H1 (cell line): ENCODE data around the gene ADAMTS9. TPM values are rescaled to one million over a fixed set of nuclear protein-coding genes. Genes with fewer than 3 reads are reported as not detected.

Experiments
- CTCF ChIA-PET: fragments of 300-600 bp; sonication (Branson Sonifier 250); formaldehyde crosslinking; loops from one replicate; lab custom pipeline; 2021; ENCODE audit not compliant: partially characterized antibody; lab: Charles Lee
- POLR2A ChIA-PET: fragments of 300-600 bp; sonication (Branson Sonifier 250); formaldehyde crosslinking; loops from one replicate; lab custom pipeline; 2021; ENCODE audit warnings: inconsistent platforms; ENCODE audit not compliant: partially characterized antibody; lab: Charles Lee
- DNase-seq, 2 experiments: peaks; one replicate each; pipeline versions ENCODE4 v3.0.0 to v3.0.0-alpha.2; 2010 to 2022; ENCODE audit warnings: low spot score in 2 of 2, low read depth in 1 of 2, mixed read lengths in 1 of 2
- FAIRE-seq: peaks from 2 replicates; lab custom pipeline; 2011; peaks lifted over from hg19 to GRCh38; lab: Jason Lieb, UNC
- H2AFZ ChIP-seq: 2 replicates; pipeline ENCODE4 v1.8.1; 2012; ENCODE audit warnings: low read length, inconsistent platforms
- H2AK5ac ChIP-seq: 2 replicates; pipeline ENCODE4 v1.6.1; 2013; ENCODE audit warnings: low read depth, low read length
- H2BK120ac ChIP-seq: replicated peaks from 2 replicates; pipeline ENCODE3; 2013; ENCODE audit warnings: low read depth, low read length, inconsistent platforms
- H2BK12ac ChIP-seq: 2 replicates; pipeline ENCODE4 v1.6.1; 2013; ENCODE audit warnings: low read depth, low read length
- H2BK15ac ChIP-seq: 2 replicates; pipeline ENCODE4 v1.6.1; 2013; ENCODE audit warnings: low read length
- H2BK20ac ChIP-seq: 2 replicates; pipeline ENCODE4 v1.6.1; 2013; ENCODE audit warnings: low read length
- H2BK5ac ChIP-seq: 2 replicates; pipeline ENCODE4 v1.6.1; 2013; ENCODE audit warnings: low read depth, low read length
- H3K14ac ChIP-seq: 2 replicates; pipeline ENCODE4 v1.6.1; 2013; ENCODE audit warnings: inconsistent platforms; ENCODE audit not compliant: insufficient read length
- H3K18ac ChIP-seq: 2 replicates; pipeline ENCODE4 v1.6.1; 2013; ENCODE audit warnings: low read length; ENCODE audit errors: extremely low read depth
- H3K23ac ChIP-seq: 2 replicates; pipeline ENCODE4 v1.6.1; 2013; ENCODE audit warnings: inconsistent platforms; ENCODE audit not compliant: insufficient read length
- H3K23me2 ChIP-seq: 2 replicates; pipeline ENCODE4 v1.6.1; 2013; ENCODE audit warnings: low read depth, low read length
- H3K27ac ChIP-seq: 2 replicates; pipeline ENCODE4 v1.6.1; 2011; ENCODE audit warnings: low read depth, low read length, inconsistent platforms
- H3K27me3 ChIP-seq, 4 experiments: replicated peaks in 1 of 4; 1 replicate in 1 of 4; 2 replicates in 3 of 4; pipeline versions ENCODE4 v1.6.1 to v1.8.1; 2011 to 2013; ENCODE audit warnings: low read length in 3 of 4, mild to moderate bottlenecking in 3 of 4, inconsistent platforms in 2 of 4, mixed read lengths in 2 of 4, moderate library complexity in 1 of 4; ENCODE audit not compliant: control insufficient read depth in 3 of 4, insufficient read depth in 3 of 4; ENCODE audit errors: extremely low read depth in 1 of 4
- H3K36me3 ChIP-seq, 4 experiments: 2 replicates each; pipeline versions ENCODE4 v1.6.1 to v1.8.1; 2011 to 2013; ENCODE audit warnings: mild to moderate bottlenecking in 4 of 4, low read length in 3 of 4, moderate library complexity in 2 of 4, control low read depth in 1 of 4, inconsistent platforms in 1 of 4; ENCODE audit not compliant: insufficient read depth in 4 of 4, control insufficient read depth in 2 of 4
- H3K4ac ChIP-seq: replicated peaks from 2 replicates; pipeline ENCODE3; 2013; ENCODE audit warnings: low read length, low read depth, mixed read lengths, inconsistent platforms; ENCODE audit not compliant: insufficient read length
- H3K4me1 ChIP-seq, 4 experiments: replicated peaks in 1 of 4; 1 replicate in 1 of 4; 2 replicates in 3 of 4; pipeline versions ENCODE4 v1.6.1 to v1.8.1; 2011 to 2013; ENCODE audit warnings: low read length in 3 of 4, inconsistent platforms in 2 of 4, mixed read lengths in 1 of 4; ENCODE audit not compliant: insufficient read depth in 4 of 4, control insufficient read depth in 3 of 4
- H3K4me2 ChIP-seq, 2 experiments: 2 replicates each; pipeline versions ENCODE4 v1.6.1 to v1.8.1; 2011 to 2013; ENCODE audit warnings: low read depth in 2 of 2, low read length in 2 of 2, control low read depth in 1 of 2, inconsistent platforms in 1 of 2, mild to moderate bottlenecking in 1 of 2; ENCODE audit not compliant: insufficient read depth in 1 of 2
- H3K4me3 ChIP-seq, 4 experiments: fragments of 200-600, 300-600 bp in 1 of 4; sonication (generic), shearing (Covaris generic), sonication (Bioruptor Twin) in 1 of 4; 2 replicates each; pipeline versions ENCODE4 v1.5.1 to v1.8.1; 2011 to 2016; ENCODE audit warnings: low read length in 4 of 4, low read depth in 3 of 4, control low read depth in 2 of 4, inconsistent platforms in 2 of 4, mild to moderate bottlenecking in 2 of 4, mixed read lengths in 1 of 4, moderate library complexity in 1 of 4; ENCODE audit not compliant: insufficient read depth in 2 of 4; ENCODE audit errors: extremely low read depth in 1 of 4
- H3K56ac ChIP-seq: replicated peaks from 2 replicates; pipeline ENCODE3; 2013; ENCODE audit warnings: low read depth, mild to moderate bottlenecking, mixed read lengths, low read length, inconsistent platforms; ENCODE audit not compliant: insufficient read length
- H3K79me1 ChIP-seq: 2 replicates; pipeline ENCODE4 v1.6.1; 2013; ENCODE audit warnings: low read depth, low read length, control low read depth
- H3K79me2 ChIP-seq, 2 experiments: 2 replicates each; pipeline versions ENCODE4 v1.6.1 to v1.8.1; 2012 to 2013; ENCODE audit warnings: low read length in 2 of 2, mild to moderate bottlenecking in 2 of 2, inconsistent platforms in 1 of 2; ENCODE audit not compliant: insufficient read depth in 2 of 2, control insufficient read depth in 1 of 2
- H3K9ac ChIP-seq, 4 experiments: replicated peaks in 1 of 4; 1 replicate in 1 of 4; 2 replicates in 3 of 4; pipeline versions ENCODE4 v1.6.1 to v1.8.1; 2011 to 2013; ENCODE audit warnings: low read depth in 3 of 4, low read length in 3 of 4, control low read depth in 2 of 4, mild to moderate bottlenecking in 2 of 4, moderate library complexity in 2 of 4, inconsistent platforms in 1 of 4; ENCODE audit errors: extremely low read depth in 1 of 4
- H3K9me3 ChIP-seq, 2 experiments: 2 replicates each; pipeline versions ENCODE4 v1.6.1 to v1.8.1; 2012 to 2013; ENCODE audit warnings: mild to moderate bottlenecking in 2 of 2, moderate library complexity in 2 of 2, control low read depth in 1 of 2, inconsistent platforms in 1 of 2, low read depth in 1 of 2, low read length in 1 of 2, mixed read lengths in 1 of 2; ENCODE audit not compliant: insufficient read depth in 2 of 2
- H4K20me1 ChIP-seq, 2 experiments: replicated peaks in 1 of 2; 2 replicates each; pipeline versions ENCODE3 to v1.8.1; 2011 to 2013; ENCODE audit warnings: inconsistent platforms in 2 of 2, low read length in 2 of 2, mild to moderate bottlenecking in 1 of 2; ENCODE audit not compliant: insufficient read depth in 2 of 2, control insufficient read depth in 1 of 2
- H4K5ac ChIP-seq: 2 replicates; pipeline ENCODE4 v1.6.1; 2013; ENCODE audit warnings: low read length, low read depth, mixed read lengths, inconsistent platforms; ENCODE audit not compliant: insufficient read length
- H4K8ac ChIP-seq: 2 replicates; pipeline ENCODE4 v1.8.0; 2013; ENCODE audit warnings: mild to moderate bottlenecking, moderate library complexity, low read length, inconsistent platforms; ENCODE audit not compliant: insufficient read depth; ENCODE audit errors: extremely low read depth
- H4K91ac ChIP-seq: replicated peaks from 2 replicates; pipeline ENCODE3; 2013; ENCODE audit warnings: low read length, mixed read lengths, inconsistent platforms; ENCODE audit not compliant: insufficient read length
- EP300 ChIP-seq, 2 experiments: IDR thresholded peaks; 1 replicate in 1 of 2; 2 replicates in 1 of 2; pipeline ENCODE4 v1.6.1; 2011 to 2012; ENCODE audit warnings: low read depth in 2 of 2, low read length in 2 of 2, mild to moderate bottlenecking in 2 of 2, borderline replicate concordance in 1 of 2, inconsistent platforms in 1 of 2, moderate library complexity in 1 of 2
- HDAC6 ChIP-seq: IDR thresholded peaks from one replicate; pipeline ENCODE4 v1.7.1; 2012; ENCODE audit warnings: low read depth, mild to moderate bottlenecking, inconsistent platforms, low read length, moderate library complexity
- NRF1 ChIP-seq: IDR thresholded peaks from 2 replicates; pipeline ENCODE4 v1.6.1; 2011; ENCODE audit warnings: mild to moderate bottlenecking, low read depth, low read length, improper control_type of control experiment
- POLR2A ChIP-seq, 2 experiments: IDR thresholded peaks; 1 replicate in 1 of 2; 2 replicates in 1 of 2; pipeline ENCODE4 v1.6.1; 2011; ENCODE audit warnings: low read depth in 2 of 2, low read length in 2 of 2, mild to moderate bottlenecking in 2 of 2; ENCODE audit errors: control extremely low read depth in 1 of 2
- POLR2AphosphoS5 ChIP-seq: IDR thresholded peaks from 2 replicates; pipeline ENCODE4 v1.6.1; 2011; ENCODE audit warnings: low read depth, low read length
- RBBP5 ChIP-seq: IDR thresholded peaks from 2 replicates; pipeline ENCODE4 v1.7.1; 2012; ENCODE audit warnings: low read depth, mild to moderate bottlenecking, inconsistent platforms, low read length, moderate library complexity, borderline replicate concordance
- RNF2 ChIP-seq: fragments of 200-900, 300-1000 bp; sonication (generic); IDR thresholded peaks from 2 replicates; pipeline ENCODE4 v1.7.1; 2016; ENCODE audit warnings: borderline replicate concordance, low read depth, mild to moderate bottlenecking, antibody characterized with exemption, low read length; ENCODE audit not compliant: poor library complexity, severe bottlenecking; ENCODE audit errors: missing control alignments
- RXRA ChIP-seq: IDR thresholded peaks from 2 replicates; pipeline ENCODE4 v1.6.1; 2011; ENCODE audit warnings: low read depth, mild to moderate bottlenecking, low read length, moderate library complexity; ENCODE audit not compliant: insufficient read depth
- SUZ12 ChIP-seq: fragments of 200-600 bp; sonication (generic); IDR thresholded peaks from 2 replicates; pipeline ENCODE4 v1.6.1; 2012; ENCODE audit warnings: mild to moderate bottlenecking, inconsistent platforms, low read length, moderate library complexity, mixed read lengths
- TAF1 ChIP-seq: IDR thresholded peaks from 2 replicates; pipeline ENCODE4 v1.6.1; 2011; ENCODE audit warnings: mild to moderate bottlenecking, low read depth, low read length
- YY1 ChIP-seq: IDR thresholded peaks from 2 replicates; pipeline ENCODE4 v1.6.1; 2011; ENCODE audit warnings: low read depth, mild to moderate bottlenecking, low read length
- WGBS, 2 experiments: shearing (Covaris generic) in 1 of 2; methylation state at CpG; one replicate each; pipeline versions ENCODE4 v1.1.6 to v1.1.7; 2013 to 2015; ENCODE audit warnings: low lambda C conversion rate in 2 of 2, mixed read lengths in 2 of 2, inconsistent platforms in 1 of 2, low coverage in 1 of 2, missing lambda C conversion rate in 1 of 2; ENCODE audit not compliant: insufficient replicate concordance in 2 of 2, insufficient coverage in 1 of 2, insufficient read length in 1 of 2; ENCODE audit errors: extremely low coverage in 1 of 2, missing lambda C conversion rate in 1 of 2; 5-methylcytosine and 5-hydroxymethylcytosine counted together
- polyA plus RNA-seq, 7 experiments: library from polyadenylated mRNA; depleted of rRNA in 3 of 7; stranded (reverse) in 5 of 7; unstranded in 2 of 7; fragments of >200 nt in 5 of 7; fragments of 200-250 nt in 2 of 7; gene quantifications; 1 replicate in 5 of 7; 2 replicates in 1 of 7; 4 replicates in 1 of 7; pipeline versions ENCODE4 v1.2.1 to v1.2.3, GENCODE V29; 2011 to 2013; ENCODE audit warnings: missing spikeins in 2 of 7, mixed read lengths in 2 of 7
- total RNA-seq: library from RNA; stranded (reverse); fragmentation: NEBNext Ultra II Directional; extraction: Animal tissue kit (Norgen Biotek cat#: 25700); gene quantifications from 2 replicates; pipeline ENCODE4 v1.2.1, GENCODE V29; 2021
- TF ChIP-seq, protein P1 (sequence below): IDR thresholded peaks from 2 replicates; pipeline ENCODE4 v1.6.1; 2012; ENCODE audit warnings: inconsistent platforms

The ADAMTS9 gene
- total and polyA plus RNA-seq, 2 of the 8 experiments (the other 6 are each of a cell fraction or from before 2014, with no cell fraction given) = 0.20 to 0.41 TPM

- ChIA-PET CTCF (no interaction called here), POLR2A (no interaction called here)
- H3K79me2 ChIP-seq = no peaks in the 10 kb centered on the region
- H3K4me2 ChIP-seq = no peak overlapping the region
- no peak overlapping the region for H2BK120ac ChIP-seq
- no peaks in the 10 kb centered on the region for H3K79me1 ChIP-seq
- H3K9me3 ChIP-seq = no peaks in the 10 kb centered on the region
- H3K9ac ChIP-seq = no peak overlapping the region
- H2AK5ac ChIP-seq = no peak overlapping the region
- no peaks in the 10 kb centered on the region for H4K20me1 ChIP-seq
- H3K18ac ChIP-seq = no peak overlapping the region
- H2BK12ac ChIP-seq = no peak overlapping the region
- H3K56ac ChIP-seq = no peak overlapping the region
- H3K23me2 ChIP-seq = no peaks in the 10 kb centered on the region
- WGBS, 2 experiments = 74% methylated on average over 4 of the region's 4 CpGs; no CpG with 5 or more reads in 1 of the 2 experiments
- no peak overlapping the region for H2BK15ac ChIP-seq
- H3K27me3 ChIP-seq = peaks cover 5 to 20% (median 13%) of the 10 kb centered on the region in 4 experiments; a peak in 6 of 7 replicates
- no peak overlapping the region for H4K5ac ChIP-seq
- H4K8ac ChIP-seq = no peak overlapping the region
- no peak overlapping the region for H3K23ac ChIP-seq
- H3K14ac ChIP-seq = no peak overlapping the region
- H3K4me3 ChIP-seq = no peak overlapping the region
- H2BK5ac ChIP-seq = no peak overlapping the region
- 0 out of 2 replicates have a peak overlapping the region, but pooled peaks have one; percentile 5 for H2AFZ ChIP-seq
- H3K4ac ChIP-seq = no peak overlapping the region
- H3K27ac ChIP-seq = no peak overlapping the region
- no peak for DNase-seq
- peaks cover 3 to 14% (median 8%) of the 10 kb centered on the region in 4 experiments; a peak in 5 of 7 replicates for H3K4me1 ChIP-seq
- no peaks in the 10 kb centered on the region for H3K36me3 ChIP-seq
- no peak overlapping the region for H2BK20ac ChIP-seq
- no peak overlapping the region for H4K91ac ChIP-seq
- no peak for FAIRE-seq
- TF ChIP-seq, protein P1, sequence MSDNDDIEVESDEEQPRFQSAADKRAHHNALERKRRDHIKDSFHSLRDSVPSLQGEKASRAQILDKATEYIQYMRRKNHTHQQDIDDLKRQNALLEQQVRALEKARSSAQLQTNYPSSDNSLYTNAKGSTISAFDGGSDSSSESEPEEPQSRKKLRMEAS = no peak
- TF ChIP-seq RXRA = no peak
- no peak for TF ChIP-seq SUZ12
- TF ChIP-seq POLR2AphosphoS5 = no peak
- no peak for TF ChIP-seq NRF1
- no peak for TF ChIP-seq RNF2
- TF ChIP-seq HDAC6 = no peak
- no peak for TF ChIP-seq TAF1
- no peak for TF ChIP-seq YY1
- no peak for TF ChIP-seq RBBP5
- TF ChIP-seq POLR2A (IDR thresholded peaks at IDR 0.05; ENCODE audit: control extremely low read depth in 1 of 2, low read depth in 2 of 2, low read length in 2 of 2) = no peak
- no peak for TF ChIP-seq EP300 (IDR thresholded peaks at IDR 0.05; ENCODE audit: borderline replicate concordance in 1 of 2, low read depth in 2 of 2, low read length in 2 of 2)
Observed at GRCh38 chr3:64674591-64675076, 13.2 kb downstream of the ADAMTS9 start.
